SK-N-SH treated with all-trans-retinoic acid at 6 μM for 48 hours (cell line): ENCODE data around the gene NUP93.

Experiments used
- PPARA ChIP-seq: fragments of 250-450 bp; sonication (Bioruptor Pico); IDR thresholded peaks from 2 replicates; pipeline ENCODE4 v1.5.0; 2020; ENCODE audit warnings: mild to moderate bottlenecking, borderline replicate concordance
- ZC3H10 ChIP-seq: fragments of 250-450 bp; sonication (Bioruptor Pico); IDR thresholded peaks from 2 replicates; pipeline ENCODE4 v1.5.1; 2021; ENCODE audit warnings: mild to moderate bottlenecking, moderate library complexity
- ZFP3 ChIP-seq: fragments of 250-450 bp; sonication (Bioruptor Pico); IDR thresholded peaks from 2 replicates; pipeline ENCODE4 v1.5.0; 2020; ENCODE audit warnings: mild to moderate bottlenecking, moderate library complexity
- ZFP30 ChIP-seq: fragments of 450-650 bp; formaldehyde crosslinking; IDR thresholded peaks from 2 replicates; pipeline ENCODE4 v1.5.0; 2022; ENCODE audit warnings: mild to moderate bottlenecking, moderate library complexity
- ZNF8 ChIP-seq: fragments of 450-650 bp; formaldehyde crosslinking; IDR thresholded peaks from 2 replicates; pipeline ENCODE4 v1.5.0; 2020; ENCODE audit warnings: mild to moderate bottlenecking, moderate library complexity
- TF ChIP-seq, protein P1 (sequence below): fragments of 250-450 bp; sonication (Bioruptor Pico); IDR thresholded peaks from 2 replicates; pipeline ENCODE4 v1.5.1; 2021; ENCODE audit warnings: mild to moderate bottlenecking, moderate library complexity

DNA sequence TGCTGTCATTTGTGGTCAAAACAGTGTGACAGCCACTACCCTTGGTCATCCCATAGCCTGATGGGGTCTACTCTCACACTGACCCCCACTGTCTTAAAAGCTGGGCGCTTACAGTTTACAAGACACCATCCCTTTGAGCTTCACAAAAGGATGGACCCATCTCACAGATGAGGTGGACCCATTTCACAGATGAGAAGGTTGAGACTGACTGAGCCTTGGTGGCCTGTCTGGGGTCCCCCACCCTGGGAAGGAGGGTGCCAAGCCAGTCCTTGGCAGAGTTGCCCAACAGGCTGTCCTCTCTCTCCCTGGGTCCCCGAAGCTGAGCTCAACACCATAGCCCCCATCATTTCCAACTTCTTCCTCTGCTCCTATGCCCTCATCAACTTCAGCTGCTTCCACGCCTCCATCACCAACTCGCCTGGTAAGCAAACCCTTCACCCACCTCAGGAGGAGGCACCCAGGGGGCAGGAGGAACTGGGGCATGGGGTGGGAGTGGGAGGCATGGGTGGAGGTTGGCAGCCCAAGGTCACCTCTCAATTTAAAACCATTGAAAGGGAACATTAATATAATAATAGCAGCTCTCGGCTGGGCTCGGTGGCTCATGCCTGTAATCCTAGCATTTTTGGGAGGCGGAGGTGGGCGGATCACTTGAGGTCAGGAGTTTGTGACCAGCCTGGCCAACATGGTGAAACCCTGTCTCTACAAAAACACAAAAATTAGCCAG, 152.3 kb downstream of the NUP93 start:
- TF ChIP-seq PPARA (no peak), ZC3H10 (CRISPR knock-in tag) (no peak), ZFP3 (CRISPR knock-in tag) (no peak), ZFP30 (CRISPR knock-in tag) (no peak), ZNF8 (CRISPR knock-in tag) (no peak)
- TF ChIP-seq, protein P1, sequence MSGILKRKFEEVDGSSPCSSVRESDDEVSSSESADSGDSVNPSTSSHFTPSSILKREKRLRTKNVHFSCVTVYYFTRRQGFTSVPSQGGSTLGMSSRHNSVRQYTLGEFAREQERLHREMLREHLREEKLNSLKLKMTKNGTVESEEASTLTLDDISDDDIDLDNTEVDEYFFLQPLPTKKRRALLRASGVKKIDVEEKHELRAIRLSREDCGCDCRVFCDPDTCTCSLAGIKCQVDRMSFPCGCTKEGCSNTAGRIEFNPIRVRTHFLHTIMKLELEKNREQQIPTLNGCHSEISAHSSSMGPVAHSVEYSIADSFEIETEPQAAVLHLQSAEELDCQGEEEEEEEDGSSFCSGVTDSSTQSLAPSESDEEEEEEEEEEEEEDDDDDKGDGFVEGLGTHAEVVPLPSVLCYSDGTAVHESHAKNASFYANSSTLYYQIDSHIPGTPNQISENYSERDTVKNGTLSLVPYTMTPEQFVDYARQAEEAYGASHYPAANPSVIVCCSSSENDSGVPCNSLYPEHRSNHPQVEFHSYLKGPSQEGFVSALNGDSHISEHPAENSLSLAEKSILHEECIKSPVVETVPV (CRISPR knock-in tag), result no peak
